ENCODE results near the gene DCAF15. TPM values are rescaled to one million over a fixed set of nuclear protein-coding genes. Genes with fewer than 3 reads are reported as not detected.

The DCAF15 gene
- total RNA-seq, 1 donor from 2014 or later = 23.7 TPM

GRCh38 chr19:13942023-13942684 is 10.2 kb upstream of the DCAF15 start:
- TF ChIP-seq CTCF (IDR thresholded peaks at IDR 0.05; ENCODE audit: insufficient read depth, low read length, poor library complexity, severe bottlenecking) = no peak
- no peak for DNase-seq (ENCODE audit: low read depth)
- H3K4me3 ChIP-seq (ENCODE audit: low read depth, low read length) = no peak overlapping the region
- H3K27me3 ChIP-seq (ENCODE audit: control insufficient read depth, insufficient read depth, low read length) = peaks cover 8% of the 10 kb centered on the region
- no peaks in the 10 kb centered on the region for H3K36me3 ChIP-seq (ENCODE audit: control insufficient read depth, insufficient read depth, low read length)

- Histone ChIP-seq H3K36me3 (ENCODE audit: control insufficient read depth, insufficient read depth, low read length) (no peaks in the 10 kb centered on the region), H3K27me3 (ENCODE audit: control insufficient read depth, insufficient read depth, low read length) (no peaks in the 10 kb centered on the region), H3K4me3 (ENCODE audit: low read depth, low read length) (no peak overlapping the region)
- TF ChIP-seq CTCF (IDR thresholded peaks at IDR 0.05; ENCODE audit: insufficient read depth, low read length, poor library complexity, severe bottlenecking) = no peak
- no peak for DNase-seq (ENCODE audit: low read depth)
Measured at GRCh38 chr19:13946414-13946813, 5.9 kb upstream of the DCAF15 start.

GRCh38 chr19:13951043-13951442 is 1.3 kb upstream of the DCAF15 start:
- DNase-seq (ENCODE audit: low read depth) = no peak
- TF ChIP-seq CTCF (IDR thresholded peaks at IDR 0.05; ENCODE audit: insufficient read depth, low read length, poor library complexity, severe bottlenecking) = no peak
- no peaks in the 10 kb centered on the region for H3K27me3 ChIP-seq (ENCODE audit: control insufficient read depth, insufficient read depth, low read length)
- H3K36me3 ChIP-seq (ENCODE audit: control insufficient read depth, insufficient read depth, low read length) = peaks cover 1% of the 10 kb centered on the region
- H3K4me3 ChIP-seq (ENCODE audit: low read depth, low read length) = no peak overlapping the region

- peak overlapping the region; percentile 21 for H3K4me3 ChIP-seq (ENCODE audit: low read depth, low read length)
- no peak for DNase-seq (ENCODE audit: low read depth)
- H3K27me3 ChIP-seq (ENCODE audit: control insufficient read depth, insufficient read depth, low read length) = no peaks in the 10 kb centered on the region
- peaks cover 1% of the 10 kb centered on the region for H3K36me3 ChIP-seq (ENCODE audit: control insufficient read depth, insufficient read depth, low read length)
- TF ChIP-seq CTCF (IDR thresholded peaks at IDR 0.05; ENCODE audit: insufficient read depth, low read length, poor library complexity, severe bottlenecking) = no peak
Measured at GRCh38 chr19:13951799-13952153, 533 bp upstream of the DCAF15 start.

- H3K4me3 ChIP-seq (ENCODE audit: low read depth, low read length) = peak overlapping the region; percentile 88
- peaks cover 1% of the 10 kb centered on the region for H3K36me3 ChIP-seq (ENCODE audit: control insufficient read depth, insufficient read depth, low read length)
- DNase-seq (ENCODE audit: low read depth) = no peak
- H3K27me3 ChIP-seq (ENCODE audit: control insufficient read depth, insufficient read depth, low read length) = no peaks in the 10 kb centered on the region
- peak; percentile 13 for TF ChIP-seq CTCF (IDR thresholded peaks at IDR 0.05; ENCODE audit: insufficient read depth, low read length, poor library complexity, severe bottlenecking)
Measured at GRCh38 chr19:13952931-13953531, 722 bp downstream of the DCAF15 start.

GRCh38 chr19:13954185-13954584 is 1.9 kb downstream of the DCAF15 start:
- no peak for DNase-seq (ENCODE audit: low read depth)
- H3K4me3 ChIP-seq (ENCODE audit: low read depth, low read length) = no peak overlapping the region
- H3K36me3 ChIP-seq (ENCODE audit: control insufficient read depth, insufficient read depth, low read length) = peaks cover 1% of the 10 kb centered on the region
- H3K27me3 ChIP-seq (ENCODE audit: control insufficient read depth, insufficient read depth, low read length) = no peaks in the 10 kb centered on the region
- TF ChIP-seq CTCF (IDR thresholded peaks at IDR 0.05; ENCODE audit: insufficient read depth, low read length, poor library complexity, severe bottlenecking) = no peak
